ENCODE results near the gene PYCR2.
"Not testable (repeated sequence)": the region's sequence is repeated elsewhere in the genome, so short reads cannot be mapped to it uniquely, and the experiment has no call there.

- TF ChIP-seq CTCF, POLR2A (IDR thresholded peaks at IDR 0.05): not testable (repeated sequence)
Observed at GRCh38 chr1:225887554-225888288, 36.3 kb downstream of the PYCR2 start.
